A549 treated with AZD2906 at 1 μM for 4 hours (cell line): Measurements from ENCODE around the gene OR2J2. TPM values are rescaled to one million over a fixed set of nuclear protein-coding genes. Genes with fewer than 3 reads are reported as not detected.

Experiments
- total RNA-seq: library from RNA; stranded (reverse); fragments of 200-300 nt; extraction: Qiagen RNA extraction; gene quantifications from 5 replicates; pipeline ENCODE4 v1.2.3, GENCODE V29; 2022

Gene OR2J2
- not detected in 5 replicates for total RNA-seq

GRCh38 chr6:29170607-29171006, at the start of gene OR2J2:
Gene OR2J2, plus strand, starts transcription at chr6:29170907. Its CDS starts 2,729 bp downstream, at chr6:29173636.

Other genes starting within 250 kb of the OR2J2 start
- 36.5 to 46.9 TPM (median 43.4 TPM) in 5 replicates for gene TRIM27, start 246.9 kb upstream of the OR2J2 start, total RNA-seq
- 0.08 to 0.24 TPM (median 0.12 TPM) in 5 replicates for gene ZNF311, start 165.6 kb upstream of the OR2J2 start, total RNA-seq
- not detected in 5 replicates for gene OR2W1, start 125.7 kb upstream of the OR2J2 start, total RNA-seq
- not detected in 5 replicates for gene OR2B3, start 83.6 kb upstream of the OR2J2 start, total RNA-seq
- gene OR2J1, start 71.4 kb upstream of the OR2J2 start, total RNA-seq: not detected in 5 replicates
- not detected in 5 replicates for gene OR2J3, start 62.8 kb upstream of the OR2J2 start, total RNA-seq
- gene OR14J1, start 130.8 kb downstream of the OR2J2 start, total RNA-seq: not detected in 5 replicates
- gene OR5V1, start 198.0 kb downstream of the OR2J2 start, total RNA-seq: not detected in 5 replicates
- gene OR12D3, start 204.4 kb downstream of the OR2J2 start, total RNA-seq: not detected in 5 replicates
- gene OR12D2, start 224.7 kb downstream of the OR2J2 start, total RNA-seq: not detected in 5 replicates
- gene OR12D1, start 244.0 kb downstream of the OR2J2 start, total RNA-seq: not detected in 5 replicates